Natural killer cell treated with Interleukin-12 subunit alpha and Interleukin-12 subunit beta and Interleukin-15 and Interleukin-18, amount 100 ng/mL, for 72 hours (primary cell): ENCODE data around the gene TREH. TPM values are rescaled to one million over a fixed set of nuclear protein-coding genes. Genes with fewer than 3 reads are reported as not detected.
A peak's percentile ranks its signal among the peaks of the same experiment; 100 is the strongest.

Experiments
- ATAC-seq, 2 donors: fragments of 150-1000 bp; cut with Tn5 transposase in 1 of 2; sonication (Bioruptor Pico), chemical (Tn5 transposase) in 1 of 2; 2 replicates each; pipeline ENCODE4 v1.10.0; 2021
- DNase-seq: peaks from one replicate; pipeline ENCODE4 v3.0.0; 2022; ENCODE audit warnings: low spot score
- H3K27ac Mint-ChIP-seq, 2 donors: 1 replicate in 1 of 2; 2 replicates in 1 of 2; pipeline ENCODE4 v1.8.0; 2022; ENCODE audit warnings: mixed read lengths in 2 of 2, mild to moderate bottlenecking in 1 of 2, moderate library complexity in 1 of 2
- H3K27me3 Mint-ChIP-seq, 2 donors: 1 replicate in 1 of 2; 2 replicates in 1 of 2; pipeline ENCODE4 v1.8.0; 2022; ENCODE audit warnings: mixed read lengths in 2 of 2
- H3K36me3 Mint-ChIP-seq: one replicate; pipeline ENCODE4 v1.8.0; 2022; ENCODE audit warnings: mixed read lengths
- H3K4me1 Mint-ChIP-seq, 2 donors: 1 replicate in 1 of 2; 2 replicates in 1 of 2; pipeline ENCODE4 v1.8.0; 2022; ENCODE audit warnings: low read depth in 2 of 2, mixed read lengths in 2 of 2, mild to moderate bottlenecking in 1 of 2
- H3K4me3 Mint-ChIP-seq: one replicate; pipeline ENCODE4 v1.8.0; 2022; ENCODE audit warnings: mixed read lengths
- H3K9me3 Mint-ChIP-seq: 2 replicates; pipeline ENCODE4 v1.8.0; 2022; ENCODE audit warnings: mixed read lengths
- total RNA-seq, 2 donors: library from RNA; stranded (reverse); gene quantifications; one replicate each; pipeline ENCODE4 v1.2.3, GENCODE V29; 2022

The TREH gene
- total RNA-seq, 2 donors from 2014 or later: not detected

- ATAC-seq: no peak
- H3K27me3 Mint-ChIP-seq: peaks cover 0 to 2% of the 10 kb centered on the region in 2 donors
- no peak overlapping the region for H3K27ac Mint-ChIP-seq
These were observed 48.1 kb downstream of the TREH start for GRCh38 chr11:118631142-118631909.

GRCh38 chr11:118629761-118630661 is 49.4 kb downstream of the TREH start:
- H3K4me1 Mint-ChIP-seq: peaks cover 0 to 4% of the 10 kb centered on the region in 2 donors
- no peak overlapping the region for H3K27ac Mint-ChIP-seq
- H3K27me3 Mint-ChIP-seq: peaks cover 0 to 2% of the 10 kb centered on the region in 2 donors
- H3K9me3 Mint-ChIP-seq: no peaks in the 10 kb centered on the region
- no peaks in the 10 kb centered on the region for H3K36me3 Mint-ChIP-seq
- DNase-seq (no peak), ATAC-seq (no peak)
- H3K4me3 Mint-ChIP-seq: no peak overlapping the region

More at GRCh38 chr11:118631142-118631909, 48.1 kb downstream of the TREH start:
- peaks cover 0 to 4% of the 10 kb centered on the region in 2 donors for H3K4me1 Mint-ChIP-seq
- H3K9me3 Mint-ChIP-seq: no peaks in the 10 kb centered on the region
- H3K4me3 Mint-ChIP-seq: no peak overlapping the region
- no peak for DNase-seq
- no peaks in the 10 kb centered on the region for H3K36me3 Mint-ChIP-seq

- Mint-ChIP-seq H3K27ac (no peak overlapping the region), H3K4me1 (no peaks in the 10 kb centered on the region), H3K36me3 (no peaks in the 10 kb centered on the region), H3K9me3 (no peaks in the 10 kb centered on the region), H3K4me3 (no peak overlapping the region), H3K27me3 (peaks cover 0 to 2% of the 10 kb centered on the region in 2 donors)
- DNase-seq: no peak
- no peak for ATAC-seq
These were observed 50.4 kb downstream of the TREH start for GRCh38 chr11:118628861-118629549.

GRCh38 chr11:118628432-118628831 is 51.0 kb downstream of the TREH start:
- no peak overlapping the region for H3K27ac Mint-ChIP-seq
- no peak overlapping the region for H3K4me3 Mint-ChIP-seq

GRCh38 chr11:118628031-118628430 is 51.4 kb downstream of the TREH start:
- no peaks in the 10 kb centered on the region for H3K4me1 Mint-ChIP-seq
- peaks cover 0 to 1% of the 10 kb centered on the region in 2 donors for H3K27me3 Mint-ChIP-seq
- H3K36me3 Mint-ChIP-seq: no peaks in the 10 kb centered on the region
- ATAC-seq: no peak
- no peak overlapping the region for H3K4me3 Mint-ChIP-seq
- no peak for DNase-seq
- no peaks in the 10 kb centered on the region for H3K9me3 Mint-ChIP-seq
- H3K27ac Mint-ChIP-seq: no peak overlapping the region

More at GRCh38 chr11:118628432-118628831, 51.0 kb downstream of the TREH start:
- ATAC-seq (no peak), DNase-seq (no peak)
- no peaks in the 10 kb centered on the region for H3K36me3 Mint-ChIP-seq
- H3K4me1 Mint-ChIP-seq: no peaks in the 10 kb centered on the region
- H3K9me3 Mint-ChIP-seq: no peaks in the 10 kb centered on the region
- peaks cover 0 to 2% of the 10 kb centered on the region in 2 donors for H3K27me3 Mint-ChIP-seq

GRCh38 chr11:118627566-118627965 is 51.9 kb downstream of the TREH start:
- H3K4me3 Mint-ChIP-seq: no peak overlapping the region
- H3K27ac Mint-ChIP-seq: no peak overlapping the region
- H3K27me3 Mint-ChIP-seq: no peaks in the 10 kb centered on the region
- H3K36me3 Mint-ChIP-seq: no peaks in the 10 kb centered on the region
- DNase-seq (no peak), ATAC-seq (no peak)
- H3K4me1 Mint-ChIP-seq: no peaks in the 10 kb centered on the region
- no peaks in the 10 kb centered on the region for H3K9me3 Mint-ChIP-seq

- ATAC-seq (no peak), DNase-seq (no peak)
- Mint-ChIP-seq H3K9me3 (no peaks in the 10 kb centered on the region), H3K27me3 (peaks cover 0 to 6% of the 10 kb centered on the region in 2 donors), H3K36me3 (no peaks in the 10 kb centered on the region), H3K4me1 (peaks cover 0 to 7% of the 10 kb centered on the region in 2 donors), H3K4me3 (no peak overlapping the region), H3K27ac (no peak overlapping the region)
These were observed 53.5 kb downstream of the TREH start for GRCh38 chr11:118625976-118626375.

- Mint-ChIP-seq H3K36me3 (no peaks in the 10 kb centered on the region), H3K27ac (no peak overlapping the region), H3K9me3 (no peaks in the 10 kb centered on the region), H3K4me1 (peaks cover 0 to 10% of the 10 kb centered on the region in 2 donors), H3K4me3 (no peak overlapping the region), H3K27me3 (peaks cover 0 to 8% of the 10 kb centered on the region in 2 donors)
- DNase-seq (no peak), ATAC-seq (no peak)
These were observed 54.3 kb downstream of the TREH start for GRCh38 chr11:118625036-118625690.

GRCh38 chr11:118623269-118623655 is 56.2 kb downstream of the TREH start:
- Mint-ChIP-seq H3K4me3 (no peak overlapping the region), H3K27me3 (peaks cover 0 to 11% of the 10 kb centered on the region in 2 donors), H3K4me1 (peaks cover 0 to 10% of the 10 kb centered on the region in 2 donors), H3K36me3 (no peaks in the 10 kb centered on the region), H3K27ac (no peak overlapping the region), H3K9me3 (no peaks in the 10 kb centered on the region)
- DNase-seq: no peak
- ATAC-seq: no peak

- H3K4me1 Mint-ChIP-seq: peaks cover 0 to 10% of the 10 kb centered on the region in 2 donors
- H3K36me3 Mint-ChIP-seq: no peaks in the 10 kb centered on the region
- no peak overlapping the region for H3K4me3 Mint-ChIP-seq
- ATAC-seq (no peak), DNase-seq (no peak)
- H3K27ac Mint-ChIP-seq: no peak overlapping the region
- H3K27me3 Mint-ChIP-seq: peaks cover 0 to 11% of the 10 kb centered on the region in 2 donors
- no peaks in the 10 kb centered on the region for H3K9me3 Mint-ChIP-seq
These were observed 56.8 kb downstream of the TREH start for GRCh38 chr11:118622376-118623268.

- Mint-ChIP-seq H3K9me3 (no peaks in the 10 kb centered on the region), H3K4me1 (peaks cover 0 to 10% of the 10 kb centered on the region in 2 donors), H3K27ac (no peak overlapping the region), H3K4me3 (peak overlapping the region; percentile 43), H3K36me3 (no peaks in the 10 kb centered on the region), H3K27me3 (peaks cover 0 to 11% of the 10 kb centered on the region in 2 donors)
- ATAC-seq (no peak), DNase-seq (no peak)
These were observed 57.6 kb downstream of the TREH start for GRCh38 chr11:118621784-118622375.
